GM12878 (cell line): ENCODE data around the gene PSMB5. TPM values are rescaled to one million over a fixed set of nuclear protein-coding genes. Genes with fewer than 3 reads are reported as not detected.
A peak's percentile ranks its signal among the peaks of the same experiment; 100 is the strongest.

Experiments used
- ATF3 ChIP-seq: IDR thresholded peaks from 2 replicates; pipeline ENCODE4 v1.6.1; 2011; ENCODE audit warnings: low read depth, mild to moderate bottlenecking, low read length, moderate library complexity, borderline replicate concordance; ENCODE audit errors: extremely low read depth
- BMI1 ChIP-seq: fragments of 450-650 bp; IDR thresholded peaks from 2 replicates; pipeline ENCODE4 v1.6.1; 2016; ENCODE audit warnings: mild to moderate bottlenecking, moderate library complexity, borderline replicate concordance
- CBX3 ChIP-seq: fragments of 200-600 bp; sonication (generic); IDR thresholded peaks from 2 replicates; pipeline ENCODE4 v1.6.1; 2016; ENCODE audit warnings: low read depth, borderline replicate concordance
- E2F4 ChIP-seq: IDR thresholded peaks from 2 replicates; pipeline ENCODE4 v1.6.1; 2012; ENCODE audit warnings: low read depth, low read length, improper control_type of control experiment
- FOS ChIP-seq: IDR thresholded peaks from 3 replicates; pipeline ENCODE4 v1.6.1; 2011; ENCODE audit warnings: borderline replicate concordance; ENCODE audit not compliant: insufficient read length; ENCODE audit errors: extremely low read depth
- FOXM1 ChIP-seq: IDR thresholded peaks from 2 replicates; pipeline ENCODE4 v1.6.1; 2012; ENCODE audit warnings: low read depth, mild to moderate bottlenecking, inconsistent platforms, low read length, moderate library complexity
- HDAC2 ChIP-seq: fragments of 200-600 bp; sonication (generic); IDR thresholded peaks from 2 replicates; pipeline ENCODE4 v1.6.1; 2017
- IKZF2 ChIP-seq, 2 experiments: fragments of 450-650 bp; IDR thresholded peaks; 2 replicates each; pipeline ENCODE4 v1.6.1; 2017; ENCODE audit warnings: mild to moderate bottlenecking in 2 of 2, moderate library complexity in 2 of 2
- KAT2A ChIP-seq: conservative IDR thresholded peaks from 2 replicates; pipeline ENCODE4 v1.6.1; 2011; ENCODE audit warnings: low read depth, low read length; ENCODE audit not compliant: control insufficient read depth
- MAX ChIP-seq: IDR thresholded peaks from 2 replicates; pipeline ENCODE4 v1.6.1; 2012; ENCODE audit warnings: low read depth, low read length, improper control_type of control experiment
- MEF2B ChIP-seq: fragments of 450-650 bp; IDR thresholded peaks from 2 replicates; pipeline ENCODE4 v1.6.1; 2018; ENCODE audit warnings: mild to moderate bottlenecking, moderate library complexity; ENCODE audit not compliant: partially characterized antibody, poor library complexity, severe bottlenecking
- NFIC ChIP-seq: IDR thresholded peaks from 2 replicates; pipeline ENCODE4 v1.6.1; 2012; ENCODE audit warnings: low read depth, mild to moderate bottlenecking, inconsistent platforms, low read length, moderate library complexity
- NFXL1 ChIP-seq: fragments of 450-650 bp; IDR thresholded peaks from 2 replicates; pipeline ENCODE4 v1.6.1; 2017; ENCODE audit warnings: antibody characterized with exemption, mild to moderate bottlenecking, borderline replicate concordance
- NR2C1 ChIP-seq: fragments of 450-650 bp; IDR thresholded peaks from 2 replicates; pipeline ENCODE4 v1.6.1; 2017; ENCODE audit warnings: antibody characterized with exemption, mild to moderate bottlenecking, moderate library complexity
- NRF1 ChIP-seq: conservative IDR thresholded peaks from 2 replicates; pipeline ENCODE4 v1.6.1; 2011; ENCODE audit warnings: mild to moderate bottlenecking, low read depth, low read length, improper control_type of control experiment
- RUNX3 ChIP-seq: IDR thresholded peaks from 2 replicates; pipeline ENCODE4 v1.6.1; 2012; ENCODE audit warnings: low read length, inconsistent platforms
- SP1 ChIP-seq: IDR thresholded peaks from one replicate; pipeline ENCODE4 v1.6.1; 2011; ENCODE audit warnings: low read depth, low read length
- SPI1 ChIP-seq: IDR thresholded peaks from 2 replicates; pipeline ENCODE4 v1.6.1; 2011; ENCODE audit warnings: low read depth, mild to moderate bottlenecking, low read length, moderate library complexity, borderline replicate concordance; ENCODE audit not compliant: insufficient read depth
- TCF12 ChIP-seq: IDR thresholded peaks from 2 replicates; pipeline ENCODE4 v1.6.1; 2011; ENCODE audit warnings: low read depth, mild to moderate bottlenecking, low read length
- TCF3 ChIP-seq: IDR thresholded peaks from 2 replicates; pipeline ENCODE4 v1.6.1; 2012; ENCODE audit warnings: low read depth, mild to moderate bottlenecking, low read length, borderline replicate concordance; ENCODE audit not compliant: insufficient read depth
- ZNF217 ChIP-seq: fragments of 450-650 bp; IDR thresholded peaks from 2 replicates; pipeline ENCODE4 v1.6.1; 2017; ENCODE audit warnings: antibody characterized with exemption, mild to moderate bottlenecking
- ZNF384 ChIP-seq: IDR thresholded peaks from 2 replicates; pipeline ENCODE4 v1.6.1; 2012; ENCODE audit warnings: low read depth, mild to moderate bottlenecking, low read length, improper control_type of control experiment, borderline replicate concordance
- ZNF622 ChIP-seq: fragments of 450-650 bp; IDR thresholded peaks from 2 replicates; pipeline ENCODE4 v1.6.1; 2017; ENCODE audit warnings: mild to moderate bottlenecking, inconsistent platforms
- polyA plus RNA-seq, 11 experiments: library from polyadenylated mRNA; depleted of rRNA in 4 of 11; unstranded in 6 of 11; stranded (reverse) in 5 of 11; fragments of >200 nt; fragmentation: Nextera tagmentation in 4 of 11; fragmentation: Illumina TruSeq in 1 of 11; extraction: Ambion mirVana in 4 of 11; extraction: Trizol in 1 of 11; gene quantifications; 1 replicate in 1 of 11; 2 replicates in 10 of 11; pipeline versions ENCODE4 v1.2.1 to v1.2.3, GENCODE V29; 2011 to 2016; ENCODE audit warnings: inconsistent platforms in 2 of 11, missing spikeins in 2 of 11, low read depth in 1 of 11
- total RNA-seq, 4 experiments: library from RNA; depleted of rRNA in 3 of 4; stranded (reverse); fragments of >200 nt in 3 of 4; fragmentation: Illumina TruSeq in 1 of 4; extraction: Trizol in 1 of 4; gene quantifications; 2 replicates each; pipeline versions ENCODE4 v1.2.1 to v1.2.3, GENCODE V29; 2013 to 2021
- TF ChIP-seq, protein P1 (sequence below): IDR thresholded peaks from 2 replicates; pipeline ENCODE4 v1.6.1; 2012; ENCODE audit warnings: improper control_type of control experiment, low read depth, low read length; ENCODE audit not compliant: insufficient replicate concordance

The PSMB5 gene
- total and polyA plus RNA-seq, 10 of the 15 experiments (the other 5 are each of a cell fraction or from before 2014, with no cell fraction given), result 84.5 to 802 (median 144) TPM

DNA sequence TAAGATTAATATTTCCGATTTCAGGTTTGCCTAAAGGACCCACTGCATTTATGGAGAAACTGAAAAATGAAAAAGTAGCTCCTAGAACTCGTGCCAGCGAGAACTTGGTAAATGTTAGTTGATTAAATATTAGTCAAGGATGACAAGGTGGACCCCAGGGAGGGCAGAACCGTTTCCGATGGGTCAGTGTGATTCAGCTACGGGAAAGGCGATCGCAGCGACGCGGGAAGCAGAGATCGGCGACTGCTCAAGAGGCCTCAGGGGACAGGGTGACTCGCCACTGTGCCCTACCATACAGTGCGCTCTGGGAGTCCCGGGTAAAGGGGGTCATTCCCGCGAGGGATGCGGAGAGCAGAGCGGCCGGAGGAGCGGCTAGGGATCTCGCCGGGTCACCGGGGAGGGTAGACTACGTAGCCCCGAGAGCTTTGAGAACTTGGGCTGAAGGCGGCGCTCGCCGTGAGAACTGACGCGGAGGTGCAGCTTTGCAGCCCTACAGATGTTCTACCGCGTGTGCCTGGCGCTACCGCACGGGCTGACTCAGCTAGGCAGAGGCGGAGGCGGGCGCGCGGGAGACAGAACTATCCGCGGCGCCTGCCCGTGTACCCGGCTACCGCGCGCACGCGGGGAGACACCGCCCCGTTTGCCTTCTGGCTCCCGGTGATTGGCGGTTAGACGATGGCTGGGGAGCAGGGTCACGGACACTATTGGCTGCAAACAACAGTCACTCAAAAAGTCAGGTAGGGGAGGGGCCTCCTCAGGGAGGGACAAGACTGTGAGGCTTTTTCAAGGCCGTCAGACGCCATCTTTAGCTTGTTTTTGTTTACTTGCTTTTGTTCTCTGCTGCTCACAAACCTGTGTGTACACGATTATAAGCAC, 27.9 kb downstream of the PSMB5 start (continued):
- no peak; the same call in 1 of the 2 replicates for TF ChIP-seq TCF12
- TF ChIP-seq FOS, result peak; percentile 77
- no peak for TF ChIP-seq ZNF217
- TF ChIP-seq BMI1, result no peak
- no peak for TF ChIP-seq NR2C1
- 0 out of 2 replicates have a peak, but pooled peaks have one; percentile 48 for TF ChIP-seq TCF3
- no peak for TF ChIP-seq ZNF622
- TF ChIP-seq, protein P1, sequence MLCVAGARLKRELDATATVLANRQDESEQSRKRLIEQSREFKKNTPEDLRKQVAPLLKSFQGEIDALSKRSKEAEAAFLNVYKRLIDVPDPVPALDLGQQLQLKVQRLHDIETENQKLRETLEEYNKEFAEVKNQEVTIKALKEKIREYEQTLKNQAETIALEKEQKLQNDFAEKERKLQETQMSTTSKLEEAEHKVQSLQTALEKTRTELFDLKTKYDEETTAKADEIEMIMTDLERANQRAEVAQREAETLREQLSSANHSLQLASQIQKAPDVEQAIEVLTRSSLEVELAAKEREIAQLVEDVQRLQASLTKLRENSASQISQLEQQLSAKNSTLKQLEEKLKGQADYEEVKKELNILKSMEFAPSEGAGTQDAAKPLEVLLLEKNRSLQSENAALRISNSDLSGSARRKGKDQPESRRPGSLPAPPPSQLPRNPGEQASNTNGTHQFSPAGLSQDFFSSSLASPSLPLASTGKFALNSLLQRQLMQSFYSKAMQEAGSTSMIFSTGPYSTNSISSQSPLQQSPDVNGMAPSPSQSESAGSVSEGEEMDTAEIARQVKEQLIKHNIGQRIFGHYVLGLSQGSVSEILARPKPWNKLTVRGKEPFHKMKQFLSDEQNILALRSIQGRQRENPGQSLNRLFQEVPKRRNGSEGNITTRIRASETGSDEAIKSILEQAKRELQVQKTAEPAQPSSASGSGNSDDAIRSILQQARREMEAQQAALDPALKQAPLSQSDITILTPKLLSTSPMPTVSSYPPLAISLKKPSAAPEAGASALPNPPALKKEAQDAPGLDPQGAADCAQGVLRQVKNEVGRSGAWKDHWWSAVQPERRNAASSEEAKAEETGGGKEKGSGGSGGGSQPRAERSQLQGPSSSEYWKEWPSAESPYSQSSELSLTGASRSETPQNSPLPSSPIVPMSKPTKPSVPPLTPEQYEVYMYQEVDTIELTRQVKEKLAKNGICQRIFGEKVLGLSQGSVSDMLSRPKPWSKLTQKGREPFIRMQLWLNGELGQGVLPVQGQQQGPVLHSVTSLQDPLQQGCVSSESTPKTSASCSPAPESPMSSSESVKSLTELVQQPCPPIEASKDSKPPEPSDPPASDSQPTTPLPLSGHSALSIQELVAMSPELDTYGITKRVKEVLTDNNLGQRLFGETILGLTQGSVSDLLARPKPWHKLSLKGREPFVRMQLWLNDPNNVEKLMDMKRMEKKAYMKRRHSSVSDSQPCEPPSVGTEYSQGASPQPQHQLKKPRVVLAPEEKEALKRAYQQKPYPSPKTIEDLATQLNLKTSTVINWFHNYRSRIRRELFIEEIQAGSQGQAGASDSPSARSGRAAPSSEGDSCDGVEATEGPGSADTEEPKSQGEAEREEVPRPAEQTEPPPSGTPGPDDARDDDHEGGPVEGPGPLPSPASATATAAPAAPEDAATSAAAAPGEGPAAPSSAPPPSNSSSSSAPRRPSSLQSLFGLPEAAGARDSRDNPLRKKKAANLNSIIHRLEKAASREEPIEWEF, result no peak
- TF ChIP-seq CBX3, result no peak
- TF ChIP-seq NFXL1, result no peak
- TF ChIP-seq MAX, result peak; percentile 70; the same call in 1 of the 2 replicates
- no peak for TF ChIP-seq SPI1
- TF ChIP-seq ZNF384, result no peak
- TF ChIP-seq KAT2A, result no peak
- TF ChIP-seq NRF1, result 0 out of 2 replicates have a peak, but pooled peaks have one; percentile 11
- no peak for TF ChIP-seq FOXM1
- peak; percentile 96 for TF ChIP-seq SP1
- peak; percentile 48 to 66; a peak in 2 of 4 replicates for TF ChIP-seq IKZF2 (IDR thresholded peaks at IDR 0.05)
- TF ChIP-seq NFIC, result no peak
- TF ChIP-seq MEF2B, result peak; percentile 75
- TF ChIP-seq RUNX3, result peak; percentile 44; the same call in 1 of the 2 replicates
- 0 out of 2 replicates have a peak, but pooled peaks have one; percentile 24 for TF ChIP-seq E2F4
- no peak for TF ChIP-seq ATF3
- TF ChIP-seq HDAC2, result no peak
